Left hindlimb (tissue), 1 donor: Measurements from ENCODE around the gene DEDD.

Experiments
- DNase-seq: peaks from one replicate; pipeline ENCODE4 v3.0.0-alpha.2; 2018

The DEDD gene, protein sequence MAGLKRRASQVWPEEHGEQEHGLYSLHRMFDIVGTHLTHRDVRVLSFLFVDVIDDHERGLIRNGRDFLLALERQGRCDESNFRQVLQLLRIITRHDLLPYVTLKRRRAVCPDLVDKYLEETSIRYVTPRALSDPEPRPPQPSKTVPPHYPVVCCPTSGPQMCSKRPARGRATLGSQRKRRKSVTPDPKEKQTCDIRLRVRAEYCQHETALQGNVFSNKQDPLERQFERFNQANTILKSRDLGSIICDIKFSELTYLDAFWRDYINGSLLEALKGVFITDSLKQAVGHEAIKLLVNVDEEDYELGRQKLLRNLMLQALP

DNA sequence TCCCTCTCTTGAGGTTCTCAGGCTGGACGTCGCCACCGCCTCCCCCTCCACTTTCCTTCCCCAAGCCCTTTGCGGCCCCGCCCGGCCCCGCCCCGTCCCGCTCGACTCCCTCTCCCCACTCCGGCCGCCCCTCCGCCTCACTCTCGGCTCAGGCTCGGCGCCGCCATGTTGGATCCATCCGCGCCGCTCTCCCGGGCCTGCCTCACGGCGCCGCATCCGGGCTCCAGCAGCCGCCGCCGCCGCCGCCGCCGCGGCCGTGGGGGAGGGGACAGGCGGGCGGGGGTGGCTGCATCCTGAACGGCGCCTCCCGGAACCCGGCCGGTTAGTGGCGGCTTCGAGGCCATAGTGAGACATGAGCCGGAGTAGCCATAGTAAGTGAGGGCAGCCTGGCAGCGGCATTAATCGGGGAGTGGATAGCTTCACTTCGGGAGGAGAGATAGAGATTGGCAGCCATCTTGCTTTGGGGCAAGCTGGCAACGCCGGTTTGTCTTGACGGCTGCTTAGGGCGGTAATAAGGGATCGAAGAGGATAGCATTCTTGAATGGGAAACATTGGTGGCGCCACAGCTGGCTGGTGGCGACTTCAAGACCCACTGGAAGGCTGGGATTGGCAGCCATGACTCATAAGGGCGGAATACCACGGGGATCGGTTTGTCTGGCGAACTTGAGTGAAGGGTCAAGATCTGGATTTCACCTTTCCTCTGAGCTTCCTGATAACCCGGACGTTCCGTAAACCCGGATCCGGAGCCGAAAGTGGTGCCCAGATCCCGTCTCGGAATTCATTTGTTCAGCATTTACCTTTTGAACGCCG, at the start of gene DEDD:
DEDD (minus strand) TSS at position 258 of the 810 bp plus-strand sequence. CDS start 8,205 bp downstream, outside the sequence.
- DNase-seq: peak; percentile 97

DNA sequence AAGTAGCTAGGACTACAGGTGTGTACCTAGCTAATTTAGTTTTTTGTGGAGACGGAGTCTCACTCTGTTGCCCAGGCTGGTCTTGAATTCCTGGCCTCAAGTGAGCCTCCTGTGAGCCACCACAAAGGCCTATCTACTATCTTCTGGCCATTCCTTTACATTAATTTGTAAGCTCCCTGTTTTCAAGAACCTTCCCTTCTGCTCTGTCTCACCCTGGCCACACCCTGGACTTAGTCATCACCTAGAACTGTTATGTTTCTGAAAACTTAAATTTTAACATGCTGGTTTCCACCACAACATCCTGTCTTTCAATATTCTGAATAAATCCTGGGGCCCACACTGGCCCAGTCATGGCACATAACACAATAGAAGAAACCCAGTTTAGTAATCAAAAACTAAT, 49.7 kb upstream of the DEDD start:
- DNase-seq: peak; percentile 4

DNA sequence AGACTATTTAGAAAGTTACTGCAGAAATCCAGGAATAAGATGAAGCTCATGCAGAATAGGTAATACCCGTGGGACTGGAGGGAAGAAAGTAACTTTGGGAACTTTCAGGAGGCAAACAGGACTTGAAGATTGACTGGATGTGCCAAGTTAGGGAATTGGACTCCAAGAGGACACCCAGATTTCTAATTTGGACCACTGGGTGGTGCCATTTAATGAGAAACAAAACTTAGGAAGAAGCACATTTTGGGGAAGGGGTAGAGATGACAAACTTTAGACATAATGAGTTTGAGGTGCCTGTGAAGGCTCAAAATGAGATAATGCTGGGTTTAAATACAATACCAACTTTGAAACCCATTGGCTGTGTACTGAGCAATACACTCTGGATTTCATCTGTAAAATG, 48.2 kb upstream of the DEDD start:
- peak; percentile 8 for DNase-seq

DNA sequence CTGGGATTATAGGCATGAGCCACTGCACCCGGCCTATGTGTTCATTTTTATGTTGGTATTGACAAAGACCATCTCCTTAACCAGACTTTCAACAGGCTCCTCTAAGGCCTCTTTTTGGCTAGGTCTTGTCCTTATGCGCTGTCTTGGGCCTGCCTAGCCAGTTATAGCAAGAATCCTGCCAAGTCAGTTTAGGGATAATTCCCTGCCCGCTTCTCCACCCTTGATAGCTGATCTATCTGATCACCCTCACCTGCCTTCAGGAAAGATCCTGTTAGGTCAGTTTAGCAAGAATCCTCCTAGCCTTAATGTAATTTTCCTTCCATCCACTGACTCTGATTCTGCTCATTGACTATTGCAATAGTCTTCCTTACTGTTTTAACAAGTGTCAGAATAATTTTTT, 47.2 kb upstream of the DEDD start:
- DNase-seq: peak; percentile 6

DNA sequence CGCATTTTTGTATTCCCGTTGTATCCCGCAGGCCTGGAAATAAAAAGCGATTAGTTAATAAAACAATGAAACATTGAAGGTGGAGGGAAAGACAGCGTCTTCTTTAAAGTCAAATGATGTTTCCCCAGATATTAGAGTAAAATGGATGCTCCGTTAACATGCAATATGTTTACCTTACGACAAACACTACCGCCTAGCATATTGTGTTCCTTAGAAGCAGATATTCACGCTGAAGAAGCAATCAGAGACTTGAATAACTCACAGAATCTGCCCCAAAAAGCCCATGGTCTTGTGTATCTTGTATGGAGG, 45.4 kb upstream of the DEDD start:
- no peak for DNase-seq

DNA sequence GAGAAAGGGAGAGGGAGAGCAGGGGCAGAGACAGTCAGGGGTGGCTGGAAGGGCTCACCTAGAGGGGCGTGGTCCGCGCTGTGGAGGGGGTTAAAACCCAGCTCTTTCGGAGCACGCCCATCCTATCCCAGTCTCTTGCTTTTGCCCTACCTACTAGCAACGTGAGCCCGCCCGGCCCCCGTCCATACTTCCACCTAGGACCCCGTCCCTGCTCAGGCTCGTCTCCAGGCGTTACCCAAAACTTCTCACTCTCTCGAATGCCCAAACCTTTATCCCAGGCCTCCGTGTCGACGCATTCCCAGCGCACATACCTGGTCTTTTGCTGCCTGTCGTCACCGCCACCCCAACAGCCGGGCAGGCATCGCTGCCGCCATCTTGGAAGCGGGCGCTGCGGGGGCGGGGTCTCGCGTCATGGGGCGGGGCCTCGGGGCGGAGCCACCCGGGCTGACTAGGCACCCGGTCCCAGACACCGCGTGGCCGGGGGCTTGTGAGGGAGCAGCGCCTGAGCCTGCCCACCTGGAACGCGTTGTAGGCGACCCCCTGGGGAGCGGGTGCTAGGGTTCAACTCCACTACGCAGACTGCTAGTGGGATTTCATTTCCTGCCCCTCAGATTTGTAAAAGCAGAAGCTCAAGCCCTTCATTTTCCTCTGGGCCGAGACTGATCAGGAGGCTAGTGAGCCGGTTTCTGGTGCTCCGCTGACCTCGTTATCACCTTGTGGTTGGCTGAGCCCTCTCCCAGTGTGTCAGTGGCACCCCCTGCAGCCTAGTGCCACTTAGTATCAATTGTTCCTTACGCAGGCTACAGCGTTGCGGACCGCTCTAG, 44.9 kb upstream of the DEDD start, which contains the start of gene B4GALT3:
B4GALT3 (minus strand) TSS at position 396 of the 824 bp plus-strand sequence. CDS start 1,447 bp downstream, outside the sequence.
- peak; percentile 94 for DNase-seq

DNA sequence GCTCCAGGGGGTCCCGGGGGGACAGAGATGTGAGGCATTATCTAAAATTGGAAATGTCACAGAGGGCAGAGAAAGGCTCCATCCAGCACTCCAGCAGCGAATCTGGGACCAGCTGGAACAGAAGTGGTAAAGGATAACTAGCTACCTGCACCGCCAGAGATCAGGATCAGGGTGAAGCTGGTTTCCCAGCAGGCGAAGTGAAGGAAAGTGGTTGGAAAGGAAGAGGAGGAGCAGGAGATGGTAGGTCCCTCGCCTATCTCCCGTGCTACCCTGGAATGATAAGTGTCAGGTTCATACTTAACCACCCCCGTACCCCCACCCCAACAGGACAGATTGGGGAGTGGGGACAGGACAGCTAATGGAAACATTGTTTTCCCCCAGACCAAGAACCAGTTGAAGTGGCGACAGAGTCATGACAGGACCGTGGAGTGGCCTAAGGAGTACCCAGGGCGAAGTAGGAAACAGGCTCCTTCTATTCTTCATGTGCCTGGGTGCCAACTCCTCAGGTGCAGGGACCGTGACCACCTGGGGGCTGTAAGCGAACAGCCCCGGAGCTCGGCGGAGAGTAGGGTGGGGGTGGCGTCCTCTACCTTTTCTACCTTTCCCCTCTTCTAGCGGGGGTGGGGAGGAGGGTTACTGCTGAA, 44.1 kb upstream of the DEDD start:
- no peak for DNase-seq

DNA sequence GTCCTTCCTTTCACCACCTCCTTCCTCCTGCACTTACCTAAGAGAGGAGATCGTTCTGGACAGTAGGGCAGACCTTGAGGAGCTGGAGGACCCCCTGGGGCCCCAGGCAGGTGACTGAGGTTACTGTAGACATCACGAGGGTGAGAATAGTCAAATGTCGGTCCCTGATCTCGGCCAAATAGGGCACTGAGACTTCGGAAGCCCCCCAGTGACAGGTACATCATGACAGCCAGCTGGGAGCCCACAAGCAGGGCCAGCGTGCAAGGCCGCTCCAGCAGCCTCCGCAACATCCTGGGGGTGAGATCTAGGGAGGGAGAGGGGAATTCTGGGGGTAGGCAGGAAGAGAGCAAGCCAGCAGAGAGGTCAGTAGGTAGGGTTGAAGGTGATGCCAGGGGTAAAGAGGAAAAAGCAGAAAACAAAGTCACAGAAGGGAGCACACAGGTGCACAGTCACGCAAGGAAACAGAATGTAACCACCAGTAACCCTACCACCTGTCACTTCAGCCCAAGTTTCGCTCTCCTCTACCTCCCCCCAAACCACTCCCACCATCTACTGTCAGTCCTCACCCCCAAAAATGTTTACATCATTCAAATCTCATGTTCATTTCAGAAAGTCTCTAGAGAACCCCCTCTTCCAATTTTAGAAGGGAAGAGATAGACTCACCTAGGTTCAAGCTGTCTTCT, 43.4 kb upstream of the DEDD start:
- no peak for DNase-seq

DNA sequence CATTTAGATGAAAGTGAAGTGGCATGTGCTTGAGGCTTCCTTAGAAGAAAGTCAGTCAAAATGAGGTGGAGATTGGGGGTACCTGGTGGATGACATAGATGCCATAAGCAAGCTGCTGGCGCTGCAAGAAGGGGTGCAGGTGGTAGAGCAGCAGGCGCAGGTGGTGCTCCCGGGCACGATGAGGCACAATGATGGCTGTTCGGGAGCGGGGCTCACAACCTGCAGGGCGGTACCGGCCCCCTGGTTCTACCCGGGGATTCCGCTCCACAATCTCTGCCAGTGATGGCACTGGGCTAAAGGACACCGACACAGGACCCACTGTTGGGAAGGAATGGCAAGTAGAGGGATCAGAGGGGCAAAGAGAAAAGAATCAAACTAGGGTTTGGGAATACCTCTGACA, 42.4 kb upstream of the DEDD start:
- DNase-seq: no peak

DNA sequence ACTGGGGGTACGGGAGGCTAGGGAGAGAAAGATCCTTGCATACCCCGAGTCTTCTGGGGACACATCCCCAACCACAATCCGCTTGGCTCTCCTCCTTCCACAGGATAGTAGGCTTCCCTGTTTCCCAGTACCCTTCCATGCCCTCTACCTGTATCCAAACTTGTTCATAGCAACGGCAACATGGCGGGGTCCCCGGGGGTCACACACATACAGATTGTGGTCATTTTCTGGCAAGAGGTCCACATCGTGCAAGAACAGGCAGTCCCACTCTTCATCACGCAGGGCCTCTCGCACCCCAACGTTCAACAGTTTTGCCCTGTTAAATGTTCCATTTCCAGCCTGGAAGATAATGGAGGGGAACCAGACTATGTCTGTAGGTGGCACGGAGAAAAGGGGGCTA, 41.2 kb upstream of the DEDD start:
- peak; percentile 2 for DNase-seq

DNA sequence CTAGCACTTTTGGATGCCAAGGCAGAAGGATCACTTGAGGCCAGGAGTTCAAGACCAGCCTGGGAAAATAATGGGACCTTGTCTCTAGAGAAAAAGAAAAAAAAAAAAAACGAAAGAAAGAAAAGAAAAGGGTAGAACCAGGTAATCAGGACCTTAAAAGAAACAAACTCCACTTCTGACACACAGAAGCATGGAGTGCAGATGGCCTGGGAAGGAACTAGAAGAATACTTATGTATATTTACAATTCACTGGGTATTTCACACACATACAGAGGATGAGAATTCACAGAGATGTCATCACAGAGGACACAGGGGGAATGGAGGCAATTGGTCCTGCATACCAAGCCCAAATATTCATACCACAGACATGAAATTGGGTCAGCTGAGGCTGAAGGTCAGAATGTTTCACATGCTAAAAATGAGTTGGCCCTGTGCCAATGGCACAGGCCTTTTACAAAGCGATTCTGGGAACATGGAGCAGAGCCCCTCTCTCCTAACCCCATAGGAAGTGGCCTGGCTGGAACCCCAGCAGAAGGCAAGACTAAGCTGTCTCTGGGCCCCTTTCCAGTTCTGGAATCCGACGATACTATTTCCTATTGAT, 40.4 kb upstream of the DEDD start:
- no peak for DNase-seq

DNA sequence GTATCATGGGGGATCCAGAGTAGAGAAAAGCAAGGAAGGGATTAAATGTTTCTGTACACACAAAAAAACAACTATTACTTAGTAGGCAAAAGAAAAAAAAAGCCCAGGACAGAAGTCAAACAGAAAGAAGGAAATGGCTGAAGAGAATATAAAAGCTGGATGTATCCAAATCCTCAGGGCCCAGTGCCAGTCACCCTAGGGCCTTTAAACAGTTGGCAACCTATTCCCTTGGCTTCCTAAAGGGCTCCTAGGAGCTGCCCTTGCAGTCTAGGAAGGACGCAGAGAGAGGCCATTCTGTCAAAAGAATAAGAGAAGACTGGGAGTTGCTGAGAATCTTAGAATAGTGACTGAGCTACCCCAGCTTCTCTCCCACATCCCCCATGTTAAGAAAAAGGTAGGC, 39.9 kb upstream of the DEDD start:
- no peak for DNase-seq

DNA sequence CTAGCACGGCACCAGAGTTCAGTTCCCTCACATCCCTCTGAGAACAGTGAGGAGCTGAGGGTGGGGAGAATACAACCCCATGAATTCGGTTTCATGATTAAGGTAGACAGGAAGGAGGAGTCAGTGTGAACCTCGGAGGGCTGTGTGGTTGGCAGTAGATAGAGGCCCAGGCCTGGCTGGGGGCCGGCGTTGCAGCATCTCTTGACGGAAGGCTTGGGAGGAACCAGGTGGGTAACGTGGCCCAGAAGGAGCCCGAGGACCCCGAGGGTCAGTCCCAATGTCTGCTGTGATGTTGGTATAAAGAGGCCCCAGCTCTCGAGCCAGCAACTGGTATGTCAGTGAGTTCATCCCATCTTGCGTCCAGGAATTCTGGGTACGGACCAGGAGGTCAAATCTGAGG, 39.2 kb upstream of the DEDD start:
- no peak for DNase-seq

DNA sequence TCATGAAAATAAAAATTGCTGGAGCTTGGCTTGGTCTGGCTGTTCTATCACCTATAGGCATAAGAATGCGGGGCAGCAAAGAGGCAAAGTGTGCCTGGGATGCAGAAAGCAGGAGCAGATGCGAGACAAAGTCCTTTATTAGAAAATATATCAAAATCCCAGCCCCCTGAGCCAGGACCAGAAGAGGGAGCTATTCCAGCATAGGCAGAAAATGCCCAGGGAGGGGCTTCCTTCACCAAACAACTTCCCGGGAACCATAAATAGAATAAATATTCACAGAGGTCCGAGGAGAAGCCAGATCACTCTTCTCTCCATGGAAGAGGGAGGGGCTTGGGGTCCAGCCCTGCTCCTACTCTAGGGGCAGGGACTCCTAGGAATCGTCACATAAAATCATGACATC, 38.7 kb upstream of the DEDD start:
- no peak for DNase-seq

DNA sequence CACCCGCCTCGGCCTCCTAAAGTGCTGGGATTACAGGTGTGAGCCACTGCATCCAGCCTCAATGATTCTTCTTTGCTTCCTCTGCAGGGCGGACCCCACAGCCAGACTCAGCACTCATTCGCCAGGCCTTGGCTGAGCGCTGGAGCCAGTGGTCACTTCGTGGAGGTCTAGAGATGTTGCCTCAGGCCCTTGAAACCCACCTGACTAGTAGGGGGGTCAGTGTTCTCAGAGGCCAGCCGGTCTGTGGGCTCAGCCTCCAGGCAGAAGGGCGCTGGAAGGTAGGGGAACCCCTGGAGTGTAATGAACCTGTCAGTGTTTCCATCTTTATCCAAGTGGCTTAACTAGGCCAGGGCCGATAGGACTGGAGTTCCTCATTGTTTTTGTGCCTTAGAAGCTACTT, 36.4 kb upstream of the DEDD start:
- no peak for DNase-seq

DNA sequence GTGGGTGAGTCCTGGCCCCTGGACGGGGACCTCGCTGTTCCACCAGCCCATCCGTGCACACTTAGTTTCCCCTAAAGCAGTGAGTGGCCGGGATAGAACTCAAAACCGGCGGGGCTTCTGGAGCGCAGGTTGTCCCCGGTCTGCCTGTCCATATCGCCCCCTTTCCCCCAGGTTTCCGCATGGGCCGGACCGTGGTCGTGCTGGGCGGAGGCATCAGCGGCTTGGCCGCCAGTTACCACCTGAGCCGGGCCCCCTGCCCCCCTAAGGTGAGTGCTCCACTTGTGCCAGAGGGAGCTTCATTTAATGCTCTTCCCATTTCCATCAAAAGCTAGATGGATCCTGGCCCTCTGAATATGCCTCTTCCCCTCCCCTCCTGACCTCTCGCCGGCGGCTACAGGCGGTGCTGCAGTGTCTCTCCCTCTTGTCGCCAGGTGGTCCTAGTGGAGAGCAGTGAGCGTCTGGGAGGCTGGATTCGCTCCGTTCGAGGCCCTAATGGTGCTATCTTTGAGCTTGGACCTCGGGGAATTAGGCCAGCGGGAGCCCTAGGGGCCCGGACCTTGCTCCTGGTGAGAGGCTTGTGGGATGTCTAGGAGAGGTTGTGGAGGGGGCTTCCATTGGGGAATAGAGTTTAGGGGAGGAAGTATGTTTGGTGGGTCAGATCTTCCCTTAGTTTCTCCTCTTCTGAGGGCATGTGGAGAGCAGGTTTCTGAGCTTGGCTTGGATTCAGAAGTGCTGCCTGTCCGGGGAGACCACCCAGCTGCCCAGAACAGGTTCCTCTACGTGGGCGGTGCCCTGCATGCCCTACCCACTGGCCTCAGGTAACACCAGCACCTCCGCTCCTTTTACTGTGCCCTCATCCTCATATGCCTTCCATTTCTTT, 34.4 kb upstream of the DEDD start:
- DNase-seq: no peak

DNA sequence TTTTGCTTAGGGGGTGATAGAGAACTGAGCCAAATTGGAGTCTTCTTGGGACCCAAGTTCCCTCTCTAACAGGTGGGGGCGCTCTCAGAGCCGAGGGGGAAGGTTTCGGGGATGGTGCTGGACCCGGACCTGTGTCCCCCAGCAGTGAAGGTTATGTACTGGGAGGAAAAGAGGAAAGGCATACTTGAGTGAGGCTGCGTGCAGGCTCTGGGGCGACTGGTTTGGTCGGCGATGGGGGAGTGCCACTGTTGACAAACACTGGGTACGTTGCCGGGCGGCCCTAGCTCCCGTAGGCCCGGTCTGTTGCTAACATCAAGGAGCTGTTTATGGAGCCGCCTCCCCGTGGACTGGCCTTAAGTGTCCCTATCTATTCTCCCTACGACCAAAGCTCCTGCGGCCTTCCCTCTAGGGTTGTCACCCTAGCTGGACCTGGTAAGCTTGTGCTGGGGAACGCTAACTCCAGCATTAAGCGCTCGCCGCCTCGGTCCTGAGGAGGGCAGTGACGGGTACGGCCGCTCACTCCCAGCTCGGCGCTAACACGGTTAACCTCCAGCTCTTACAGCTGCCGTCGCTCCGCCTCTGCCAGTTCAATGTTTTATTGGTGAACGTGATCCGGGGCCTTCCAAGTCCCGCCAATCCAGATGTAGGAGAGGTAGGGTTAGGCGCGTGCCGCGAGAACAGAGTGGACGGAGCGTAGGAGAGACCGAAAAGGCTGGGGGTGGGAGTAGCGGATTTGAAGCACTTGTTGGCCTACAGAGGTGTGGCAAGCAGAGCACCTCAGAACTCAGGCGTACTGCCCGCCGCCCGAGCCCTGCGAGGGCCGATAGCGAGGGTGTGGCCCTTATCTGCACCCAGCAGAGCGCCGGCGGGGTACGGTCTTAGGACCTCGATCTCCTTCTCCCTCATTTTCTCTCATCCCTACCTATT, 33.5 kb upstream of the DEDD start, which contains the start of gene PPOX:
PPOX (plus strand) TSS at position 685 of the 927 bp plus-strand sequence. CDS start 422 bp downstream, outside the sequence.
- peak; percentile 98 for DNase-seq

DNA sequence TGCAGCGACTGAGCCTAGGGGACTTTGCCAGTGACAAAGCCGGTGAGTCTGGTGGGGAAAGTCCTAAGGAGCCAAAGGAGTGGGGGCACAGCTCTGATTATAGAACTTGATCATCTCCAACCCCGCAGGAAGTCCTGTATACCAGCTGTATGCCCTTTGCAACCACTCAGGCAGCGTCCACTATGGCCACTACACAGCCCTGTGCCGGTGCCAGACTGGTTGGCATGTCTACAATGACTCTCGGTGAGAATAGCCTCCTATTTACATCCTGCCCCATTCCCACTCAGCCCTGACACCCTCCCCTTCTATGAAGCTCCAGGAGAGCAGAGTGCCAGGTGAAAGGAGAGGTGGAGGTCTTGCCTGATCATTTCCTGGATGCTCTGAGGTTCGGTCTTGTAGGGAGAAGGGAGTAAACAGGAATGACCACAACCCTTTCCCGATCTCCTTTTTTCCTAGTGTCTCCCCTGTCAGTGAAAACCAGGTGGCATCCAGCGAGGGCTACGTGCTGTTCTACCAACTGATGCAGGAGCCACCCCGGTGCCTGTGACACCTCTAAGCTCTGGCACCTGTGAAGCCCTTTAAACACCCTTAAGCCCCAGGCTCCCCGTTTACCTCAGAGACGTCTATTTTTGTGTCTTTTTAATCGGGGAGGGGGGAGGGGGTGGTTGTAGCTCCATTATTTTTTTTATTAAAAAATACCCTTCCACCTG, 32.6 kb upstream of the DEDD start:
- no peak for DNase-seq

DNA sequence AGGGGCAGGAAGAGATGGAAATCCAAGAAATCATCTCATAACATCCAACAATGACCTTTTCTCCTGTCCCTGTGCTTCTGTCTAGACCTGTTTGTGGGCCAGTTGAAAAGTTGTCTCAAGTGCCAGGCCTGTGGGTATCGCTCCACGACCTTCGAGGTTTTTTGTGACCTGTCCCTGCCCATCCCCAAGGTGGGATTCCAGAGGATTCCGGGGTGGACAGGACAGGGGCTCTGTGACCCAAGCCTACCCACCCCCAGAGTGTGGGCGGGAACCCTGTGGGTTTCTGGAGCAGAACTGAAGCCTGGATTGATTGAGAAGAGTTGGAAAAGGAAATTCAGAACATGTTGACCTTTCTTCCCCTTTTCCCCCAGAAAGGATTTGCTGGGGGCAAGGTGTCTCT, 31.3 kb upstream of the DEDD start:
- no peak for DNase-seq
